Gastrocnemius medialis (tissue), 4 donors: ENCODE measurements around the gene PDXK.

Experiments
- CTCF ChIP-seq, 5 experiments: fragments of 450-650 bp in 3 of 5; fragments of 200-600 bp in 2 of 5; sonication (generic) in 2 of 5; IDR thresholded peaks in 4 of 5; conservative IDR thresholded peaks in 1 of 5; 1 replicate in 4 of 5; 2 replicates in 1 of 5; pipeline ENCODE4 v1.5.1; 2016 to 2019; ENCODE audit warnings: antibody characterized with exemption in 5 of 5, mild to moderate bottlenecking in 3 of 5, moderate library complexity in 3 of 5
- POLR2A ChIP-seq, 2 donors: fragments of 450-650 bp; IDR thresholded peaks; one replicate each; pipeline ENCODE4 v1.6.1; 2017; ENCODE audit warnings: antibody characterized with exemption in 2 of 2, mild to moderate bottlenecking in 2 of 2, moderate library complexity in 2 of 2

- TF ChIP-seq CTCF (IDR thresholded peaks at IDR 0.05 in 4 of 5, conservative IDR thresholded peaks at IDR 0.05 in 1 of 5), result no peak
- no peak for TF ChIP-seq POLR2A (IDR thresholded peaks at IDR 0.05)
Observed at GRCh38 chr21:43721206-43721605, 2.3 kb downstream of the PDXK start.
